Ramos (cell line): ENCODE data around the gene OSBP2.

ENCODE experiments used
- in situ Hi-C: fragments of 300-500 bp; cut with MboI; formaldehyde crosslinking; loops from one replicate; pipeline ENCODE4 v1.14.3; 2022; ENCODE audit warnings: low sequenced_read_pairs; ENCODE audit not compliant: unreplicated experiment

OSBP2 gene

DNA sequence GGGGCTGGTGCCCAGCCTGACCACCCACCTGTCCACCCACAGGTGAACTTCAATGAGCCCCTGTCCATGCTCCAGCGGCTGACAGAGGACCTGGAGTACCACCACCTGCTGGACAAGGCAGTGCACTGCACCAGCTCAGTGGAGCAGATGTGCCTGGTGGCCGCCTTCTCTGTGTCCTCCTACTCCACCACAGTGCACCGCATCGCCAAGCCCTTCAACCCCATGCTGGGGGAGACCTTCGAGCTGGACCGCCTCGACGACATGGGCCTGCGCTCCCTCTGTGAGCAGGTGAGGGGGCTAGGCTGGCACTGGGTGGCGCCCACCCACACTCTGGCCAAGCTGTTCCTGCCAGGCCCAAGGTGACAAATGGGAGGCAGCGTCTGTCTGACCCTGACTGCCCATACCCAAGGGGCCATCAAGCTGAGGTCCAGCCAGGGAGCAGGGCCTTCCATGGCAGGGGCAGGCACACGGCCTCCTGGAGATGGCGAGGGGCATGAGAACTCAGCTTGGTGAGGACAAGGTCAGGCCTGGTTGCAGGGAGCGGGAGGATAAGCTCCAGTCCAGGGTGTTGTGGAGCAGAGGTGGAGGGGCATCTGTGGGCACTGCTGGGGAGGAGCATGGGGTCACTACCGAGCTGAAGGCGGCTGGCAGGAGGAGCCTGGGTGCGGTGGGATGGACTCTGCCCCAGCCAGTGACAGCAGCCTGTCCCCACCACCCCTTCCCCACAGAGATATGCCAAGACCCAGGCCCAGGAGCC is 196.2 kb downstream of the OSBP2 start:
- in situ Hi-C loops: no loop called here

- in situ Hi-C loops: no loop called here
Observed at GRCh38 chr22:30891443-30891755, 196.7 kb downstream of the OSBP2 start.

DNA sequence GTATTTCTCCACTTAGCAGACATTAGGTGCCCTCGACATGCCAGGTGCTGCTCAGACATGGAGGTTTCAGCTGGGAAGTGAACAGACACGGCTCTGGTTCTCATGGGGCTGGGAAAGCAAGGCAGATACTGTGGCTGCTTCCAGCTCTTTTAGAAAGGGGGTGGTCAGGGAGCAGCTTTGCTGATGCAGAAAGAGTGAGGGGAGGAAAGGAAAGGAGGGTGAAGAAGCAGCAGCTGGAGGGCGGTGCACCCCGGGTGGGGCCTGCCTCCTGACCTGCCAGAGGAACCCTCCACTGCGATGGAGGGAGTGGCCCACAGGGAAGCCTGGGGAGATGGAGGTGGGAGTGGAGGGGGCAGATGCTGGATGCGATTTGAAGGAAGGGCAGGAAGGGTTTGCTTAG is 197.1 kb downstream of the OSBP2 start:
- in situ Hi-C loops: no loop called here

GRCh38 chr22:30892286-30892685 is 197.6 kb downstream of the OSBP2 start:
- in situ Hi-C loops: no loop called here

- in situ Hi-C loops: no loop called here
Observed at GRCh38 chr22:30892731-30893221, 198.1 kb downstream of the OSBP2 start.

- in situ Hi-C loops: no loop called here
Observed at GRCh38 chr22:30893434-30894370, 199.0 kb downstream of the OSBP2 start.

DNA sequence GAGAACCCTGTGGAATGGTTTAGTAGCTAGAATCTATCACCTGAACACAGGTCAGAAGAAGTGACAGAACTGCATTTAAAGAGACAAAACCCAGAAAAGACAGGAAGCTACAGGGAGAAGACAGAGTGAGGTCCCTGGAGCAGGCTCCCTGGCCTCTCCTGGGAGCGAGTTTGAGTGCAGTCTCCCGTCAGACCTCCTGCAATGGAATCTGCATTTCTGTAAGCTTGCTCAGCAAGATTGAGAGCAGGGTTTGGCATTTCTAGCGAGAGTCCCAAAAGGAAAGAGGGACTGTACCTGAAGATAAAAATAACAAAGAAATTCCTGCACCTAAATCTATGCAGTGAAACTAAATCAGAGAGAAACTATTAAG is 199.7 kb downstream of the OSBP2 start:
- in situ Hi-C loops: no loop called here

DNA sequence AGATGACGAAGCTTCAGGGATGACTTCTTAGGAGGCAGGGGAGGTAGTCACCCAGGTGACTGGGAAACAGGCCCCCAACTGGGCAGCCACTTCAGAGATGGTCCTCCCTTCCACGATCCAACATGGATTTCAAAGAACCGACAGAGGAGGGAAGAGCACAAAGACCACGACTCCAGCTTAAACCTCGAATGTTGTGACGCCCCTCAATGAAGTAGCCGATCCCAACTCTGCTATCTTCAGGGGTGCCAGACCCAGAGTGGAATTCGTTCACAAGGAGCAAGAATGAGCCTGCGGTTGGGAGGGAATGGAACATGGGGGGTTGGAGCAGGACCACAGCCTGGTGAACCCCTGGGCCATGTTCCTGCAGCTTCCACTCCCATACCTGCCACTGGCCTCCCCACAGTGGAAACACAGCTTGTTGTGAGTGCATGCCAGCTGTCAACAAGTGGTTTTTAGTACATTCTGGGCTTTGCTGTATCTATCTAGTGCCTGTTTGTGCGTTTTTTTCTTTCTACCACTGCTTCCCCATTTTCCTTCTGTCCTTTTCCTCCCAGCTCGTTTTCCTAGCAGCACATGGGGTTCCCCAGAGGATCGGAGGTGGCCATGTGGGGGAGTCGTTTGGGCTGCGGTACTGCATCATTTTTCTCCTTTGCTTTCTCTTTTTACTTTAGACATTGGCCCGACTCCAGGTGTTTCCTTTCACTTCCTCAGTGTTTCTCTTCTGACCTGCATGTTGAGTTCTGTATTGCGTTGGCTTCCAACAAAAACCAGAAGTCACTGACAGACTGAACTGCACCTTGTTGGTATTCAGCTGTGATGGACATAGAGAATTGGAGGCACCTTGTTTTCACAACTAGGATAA is 208.1 kb downstream of the OSBP2 start:
- in situ Hi-C loops: no loop called here

DNA sequence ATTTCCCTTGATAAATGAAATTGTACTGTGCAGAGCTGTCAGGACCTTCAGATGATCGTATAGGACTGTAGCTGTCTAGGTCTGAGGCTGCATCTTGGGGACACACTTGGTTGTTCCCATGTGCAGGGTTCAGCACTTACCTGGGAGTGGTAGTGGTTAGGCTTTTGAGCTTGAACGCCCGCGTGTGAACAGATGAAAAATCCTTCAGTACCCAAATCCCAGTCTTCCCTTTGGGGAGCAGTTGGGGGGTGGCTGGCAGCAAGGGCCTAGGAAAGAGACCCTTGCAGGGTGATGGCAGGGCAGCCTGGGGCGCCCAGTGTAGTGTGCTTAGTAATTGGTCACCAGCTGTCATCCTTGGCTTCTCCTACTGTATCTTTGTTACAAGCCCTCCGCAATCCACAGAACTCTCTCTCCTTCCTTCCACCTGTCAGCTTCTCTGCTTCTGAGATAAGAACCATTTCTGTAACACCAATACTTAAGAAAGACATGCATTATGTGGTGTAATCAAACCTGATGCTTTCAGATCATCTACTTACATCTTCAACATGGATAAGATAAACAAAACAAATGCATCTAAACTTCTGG is 209.3 kb downstream of the OSBP2 start:
- in situ Hi-C loops: no loop called here

DNA sequence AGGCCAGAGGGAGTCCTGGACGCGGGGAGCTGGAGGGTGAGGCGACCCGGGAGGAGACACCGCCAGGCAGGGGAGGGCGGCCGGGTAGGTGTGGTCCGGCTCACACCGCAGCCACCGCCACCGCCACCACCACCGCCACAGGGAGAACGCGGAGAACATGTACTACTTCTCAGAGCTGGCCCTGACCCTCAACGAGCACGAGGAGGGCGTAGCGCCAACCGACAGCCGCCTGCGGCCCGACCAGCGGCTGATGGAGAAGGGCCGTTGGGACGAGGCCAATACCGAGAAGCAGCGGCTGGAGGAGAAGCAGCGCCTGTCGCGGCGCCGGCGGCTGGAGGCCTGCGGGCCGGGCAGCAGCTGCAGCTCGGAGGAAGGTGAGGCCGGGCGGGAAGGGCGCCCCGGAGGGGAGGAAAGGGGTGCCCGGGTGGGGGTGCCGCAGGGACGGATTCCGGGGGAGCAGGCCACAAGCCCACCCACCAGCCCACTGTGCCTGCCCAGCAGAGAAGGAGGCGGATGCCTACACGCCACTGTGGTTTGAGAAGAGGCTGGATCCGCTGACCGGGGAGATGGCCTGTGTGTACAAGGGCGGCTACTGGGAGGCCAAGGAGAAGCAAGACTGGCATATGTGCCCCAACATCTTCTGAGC is 211.1 kb downstream of the OSBP2 start:
- in situ Hi-C loops: no loop called here

GRCh38 chr22:30906411-30906810 is 211.7 kb downstream of the OSBP2 start:
- in situ Hi-C loops: no loop called here

DNA sequence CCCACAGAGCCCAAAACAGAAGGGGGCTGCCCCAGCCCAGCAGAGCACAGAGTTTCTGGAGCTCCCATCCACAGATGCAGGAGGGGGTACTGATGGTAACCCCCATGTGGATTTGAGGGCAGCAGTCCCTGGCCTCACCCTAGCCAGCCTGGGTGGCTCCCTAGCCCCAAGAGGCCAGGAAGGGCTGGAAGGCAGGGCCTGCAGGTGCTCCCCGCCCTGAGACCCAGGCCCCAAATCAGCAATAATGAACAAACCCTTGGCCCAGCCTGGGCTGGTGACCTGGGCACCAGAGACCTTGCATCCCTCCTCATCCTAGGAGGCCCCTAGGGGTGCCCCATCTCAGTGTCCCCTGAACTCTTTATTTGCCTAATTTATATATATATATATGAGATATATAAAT is 212.3 kb downstream of the OSBP2 start:
- in situ Hi-C loops: no loop called here

GRCh38 chr22:30908051-30908461 is 213.4 kb downstream of the OSBP2 start:
- in situ Hi-C loops: no loop called here

GRCh38 chr22:30909306-30909705 is 214.6 kb downstream of the OSBP2 start:
- in situ Hi-C loops: no loop called here

DNA sequence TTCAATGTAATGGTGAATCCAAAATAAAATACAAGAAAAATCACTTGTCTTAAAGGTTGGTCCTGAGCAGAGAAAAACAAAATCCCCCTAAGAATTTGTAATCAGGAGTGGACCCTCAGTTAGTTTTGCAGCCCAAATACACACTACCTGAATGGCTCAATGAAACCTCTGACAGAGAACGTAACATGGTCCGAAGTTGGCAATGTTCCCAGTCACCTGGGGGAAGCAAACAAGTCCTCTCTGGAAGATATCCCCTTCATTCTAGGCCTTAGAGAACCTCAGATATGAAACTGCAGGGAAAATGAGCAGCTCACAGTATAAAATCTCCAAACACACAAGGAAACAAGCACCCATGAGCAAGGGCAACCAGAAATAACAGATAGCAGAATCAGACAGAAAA is 215.7 kb downstream of the OSBP2 start:
- in situ Hi-C loops: no loop called here

GRCh38 chr22:30918761-30919160 is 224.1 kb downstream of the OSBP2 start:
- in situ Hi-C loops: no loop called here

DNA sequence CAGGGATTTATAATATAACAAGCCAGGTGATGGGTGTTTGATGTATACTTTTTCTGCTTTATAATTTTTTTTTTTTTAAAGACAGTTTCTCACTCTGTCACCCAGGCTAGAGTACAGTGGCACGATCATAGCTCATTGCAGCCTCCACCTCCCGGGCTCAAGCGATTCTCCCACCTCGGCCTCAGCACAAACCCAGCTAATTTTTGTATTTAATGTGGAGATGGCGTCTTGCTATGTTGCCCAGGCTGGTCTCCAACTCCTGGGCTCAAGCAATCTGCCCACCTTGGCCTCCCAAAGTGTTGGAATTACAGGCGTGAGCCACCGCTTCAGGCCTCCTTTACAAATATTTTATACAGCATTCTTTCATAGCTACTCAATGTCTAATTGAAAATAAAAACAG is 225.3 kb downstream of the OSBP2 start:
- in situ Hi-C loops: no loop called here

DNA sequence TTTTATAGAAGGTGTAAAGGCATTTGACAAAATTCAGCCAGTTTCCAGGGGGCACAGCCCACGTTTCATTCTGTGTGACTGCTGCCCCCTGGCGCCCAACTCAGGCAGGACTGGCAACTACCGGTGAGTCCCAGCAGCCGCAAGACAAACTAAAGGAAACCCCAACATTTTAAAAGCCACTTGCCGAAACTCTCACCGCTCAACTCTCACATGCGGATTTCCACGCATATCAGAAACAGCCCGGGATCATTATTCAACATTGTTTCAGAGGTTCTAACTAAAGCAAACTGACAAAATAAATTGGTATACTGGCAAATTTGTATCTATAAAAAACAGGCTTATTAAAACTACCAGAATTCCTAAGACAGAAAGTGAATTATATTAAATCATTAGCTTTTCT is 225.7 kb downstream of the OSBP2 start:
- in situ Hi-C loops: no loop called here

DNA sequence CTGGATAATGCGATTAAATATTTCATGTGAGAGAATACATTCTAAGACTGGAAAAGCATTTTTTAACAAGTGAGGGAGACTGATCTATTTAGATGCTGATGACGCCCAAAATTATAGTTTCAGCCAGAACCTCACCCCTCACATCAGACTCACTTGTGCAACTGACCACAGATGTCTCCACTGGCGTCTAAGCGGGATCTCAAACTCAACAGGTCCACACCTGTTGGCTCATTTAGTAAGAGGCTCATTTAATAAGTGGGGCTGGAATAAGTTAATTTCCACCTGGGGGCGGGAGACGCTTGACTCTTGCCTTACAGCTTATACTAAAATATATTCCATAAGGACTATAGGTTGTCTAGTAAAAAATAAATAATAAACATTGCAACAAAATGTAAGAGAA is 226.4 kb downstream of the OSBP2 start:
- in situ Hi-C loops: no loop called here

GRCh38 chr22:30922151-30922611 is 227.5 kb downstream of the OSBP2 start:
- in situ Hi-C loops: no loop called here
